Femur (tissue), 1 donor: ENCODE data around the gene TMC1.
"Not testable (repeated sequence)": the region's sequence is repeated elsewhere in the genome, so short reads cannot be mapped to it uniquely, and the experiment has no call there.

ENCODE experiments used
- DNase-seq: peaks from one replicate; pipeline ENCODE4 v3.0.0-alpha.2; 2017

Gene TMC1

GRCh38 chr9:72827950-72828731, 306.7 kb downstream of the TMC1 start:
- no peak for DNase-seq

GRCh38 chr9:72834994-72835393, 313.6 kb downstream of the TMC1 start:
- no peak for DNase-seq

- DNase-seq: no peak
Measured at GRCh38 chr9:72836790-72837189, 315.4 kb downstream of the TMC1 start.

- no peak for DNase-seq
Measured at GRCh38 chr9:72839085-72839484, 317.7 kb downstream of the TMC1 start.

- no peak for DNase-seq
Measured at GRCh38 chr9:72843520-72844439, 322.4 kb downstream of the TMC1 start.

GRCh38 chr9:72844440-72844768, 323.0 kb downstream of the TMC1 start:
- DNase-seq: no peak

- DNase-seq: not testable (repeated sequence)
Measured at GRCh38 chr9:72845052-72845451, 323.6 kb downstream of the TMC1 start.

GRCh38 chr9:72850209-72850608, 328.8 kb downstream of the TMC1 start:
- DNase-seq: not testable (repeated sequence)

- no peak for DNase-seq
Measured at GRCh38 chr9:72855321-72855720, 333.9 kb downstream of the TMC1 start.

- no peak for DNase-seq
Measured at GRCh38 chr9:72855890-72856523, 334.6 kb downstream of the TMC1 start.

GRCh38 chr9:72856972-72857623, 335.7 kb downstream of the TMC1 start:
- DNase-seq: peak; percentile 49

GRCh38 chr9:72857624-72857996, 336.2 kb downstream of the TMC1 start:
- DNase-seq: no peak

- no peak for DNase-seq
Measured at GRCh38 chr9:72858089-72858912, 336.9 kb downstream of the TMC1 start.

- DNase-seq: not testable (repeated sequence)
Measured at GRCh38 chr9:72862788-72863187, 341.4 kb downstream of the TMC1 start.

- DNase-seq: no peak
Measured at GRCh38 chr9:72863456-72864094, 342.2 kb downstream of the TMC1 start.

GRCh38 chr9:72864327-72864726, 342.9 kb downstream of the TMC1 start:
- DNase-seq: no peak

GRCh38 chr9:72871685-72872084, 350.3 kb downstream of the TMC1 start:
- no peak for DNase-seq

- DNase-seq: no peak
Measured at GRCh38 chr9:72872718-72873117, 351.3 kb downstream of the TMC1 start.

GRCh38 chr9:72873456-72873855, 352.0 kb downstream of the TMC1 start:
- DNase-seq: no peak

- no peak for DNase-seq
Measured at GRCh38 chr9:72874344-72874743, 352.9 kb downstream of the TMC1 start.

- DNase-seq: no peak
Measured at GRCh38 chr9:72875221-72875620, 353.8 kb downstream of the TMC1 start.

- DNase-seq: no peak
Measured at GRCh38 chr9:72880821-72881220, 359.4 kb downstream of the TMC1 start.
